ENCODE data around the gene ATP10A.

DNA sequence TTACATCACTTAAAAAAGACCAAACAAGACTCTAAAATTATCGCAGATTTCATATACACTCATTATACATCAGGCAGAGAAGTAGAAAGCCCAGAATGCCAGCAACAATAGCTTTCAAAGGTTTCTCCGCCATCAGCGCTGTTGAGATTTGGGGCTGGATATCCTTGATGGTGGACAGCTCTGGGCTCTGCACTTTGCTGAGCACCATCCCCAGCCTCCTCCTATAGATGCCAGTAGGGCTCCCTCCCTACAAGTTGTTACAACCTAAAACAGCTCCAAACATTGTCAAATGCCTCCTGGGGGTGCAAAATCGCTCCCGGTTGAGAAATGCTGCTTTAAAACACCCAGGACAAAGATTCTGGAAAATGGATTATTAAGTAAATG, 73.5 kb downstream of the ATP10A start:
- TF ChIP-seq, protein P1, sequence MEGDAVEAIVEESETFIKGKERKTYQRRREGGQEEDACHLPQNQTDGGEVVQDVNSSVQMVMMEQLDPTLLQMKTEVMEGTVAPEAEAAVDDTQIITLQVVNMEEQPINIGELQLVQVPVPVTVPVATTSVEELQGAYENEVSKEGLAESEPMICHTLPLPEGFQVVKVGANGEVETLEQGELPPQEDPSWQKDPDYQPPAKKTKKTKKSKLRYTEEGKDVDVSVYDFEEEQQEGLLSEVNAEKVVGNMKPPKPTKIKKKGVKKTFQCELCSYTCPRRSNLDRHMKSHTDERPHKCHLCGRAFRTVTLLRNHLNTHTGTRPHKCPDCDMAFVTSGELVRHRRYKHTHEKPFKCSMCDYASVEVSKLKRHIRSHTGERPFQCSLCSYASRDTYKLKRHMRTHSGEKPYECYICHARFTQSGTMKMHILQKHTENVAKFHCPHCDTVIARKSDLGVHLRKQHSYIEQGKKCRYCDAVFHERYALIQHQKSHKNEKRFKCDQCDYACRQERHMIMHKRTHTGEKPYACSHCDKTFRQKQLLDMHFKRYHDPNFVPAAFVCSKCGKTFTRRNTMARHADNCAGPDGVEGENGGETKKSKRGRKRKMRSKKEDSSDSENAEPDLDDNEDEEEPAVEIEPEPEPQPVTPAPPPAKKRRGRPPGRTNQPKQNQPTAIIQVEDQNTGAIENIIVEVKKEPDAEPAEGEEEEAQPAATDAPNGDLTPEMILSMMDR (IDR thresholded peaks at IDR 0.05; ENCODE audit: low read length), result no peak
- no peak for TF ChIP-seq EZH2 (optimal IDR thresholded peaks at IDR 0.05; ENCODE audit: low read depth, low read length)

Measured in MM.1S (cell line).